NCI-H1694 treated with DMSO at 0.1 percent for 48 hours (cell line): ENCODE results near the gene VAPA.

ENCODE experiments used
- DNase-seq: peaks from one replicate; lab custom pipeline; 2025; lab: John Stamatoyannopoulos, UW

Gene VAPA

GRCh38 chr18:10003866-10004265, 90.0 kb downstream of the VAPA start:
- no peak for DNase-seq

- DNase-seq: peak; percentile 71
Measured at GRCh38 chr18:10006311-10006893, 92.6 kb downstream of the VAPA start.

GRCh38 chr18:10008006-10008647, 94.3 kb downstream of the VAPA start:
- no peak for DNase-seq
